Subcutaneous abdominal adipose tissue (tissue), 5 donors: ENCODE measurements around the gene ABCG1.

Experiments used
- H3K27ac ChIP-seq: one replicate; pipeline ENCODE4 v1.7.0; 2013; ENCODE audit warnings: low read depth, mild to moderate bottlenecking, inconsistent platforms, low read length, moderate library complexity
- H3K27me3 ChIP-seq, 5 donors: one replicate each; pipeline ENCODE4 v1.7.0; 2013; ENCODE audit warnings: low read length in 5 of 5, inconsistent platforms in 1 of 5; ENCODE audit not compliant: control insufficient read depth in 5 of 5, insufficient read depth in 4 of 5
- H3K36me3 ChIP-seq, 5 donors: one replicate each; pipeline ENCODE4 v1.7.0; 2013; ENCODE audit warnings: low read length in 5 of 5; ENCODE audit not compliant: control insufficient read depth in 5 of 5, insufficient read depth in 5 of 5
- H3K4me1 ChIP-seq, 5 donors: one replicate each; pipeline ENCODE4 v1.7.0; 2013; ENCODE audit warnings: low read length in 5 of 5, mild to moderate bottlenecking in 3 of 5, moderate library complexity in 1 of 5; ENCODE audit not compliant: control insufficient read depth in 5 of 5, insufficient read depth in 5 of 5
- H3K4me3 ChIP-seq, 5 donors: one replicate each; pipeline ENCODE4 v1.7.0; 2013; ENCODE audit warnings: low read length in 5 of 5, low read depth in 1 of 5
- H3K9ac ChIP-seq, 5 donors: one replicate each; pipeline ENCODE4 v1.7.0; 2013; ENCODE audit warnings: low read length in 5 of 5, mild to moderate bottlenecking in 4 of 5, moderate library complexity in 3 of 5
- H3K9me3 ChIP-seq, 5 donors: one replicate each; pipeline ENCODE4 v1.7.0; 2013; ENCODE audit warnings: low read length in 5 of 5; ENCODE audit not compliant: control insufficient read depth in 5 of 5
- donor health status: healthy.
- donor health status: healthy.
- donor health status: healthy.
- donor health status: healthy.
- donor health status: healthy.

Gene ABCG1

DNA sequence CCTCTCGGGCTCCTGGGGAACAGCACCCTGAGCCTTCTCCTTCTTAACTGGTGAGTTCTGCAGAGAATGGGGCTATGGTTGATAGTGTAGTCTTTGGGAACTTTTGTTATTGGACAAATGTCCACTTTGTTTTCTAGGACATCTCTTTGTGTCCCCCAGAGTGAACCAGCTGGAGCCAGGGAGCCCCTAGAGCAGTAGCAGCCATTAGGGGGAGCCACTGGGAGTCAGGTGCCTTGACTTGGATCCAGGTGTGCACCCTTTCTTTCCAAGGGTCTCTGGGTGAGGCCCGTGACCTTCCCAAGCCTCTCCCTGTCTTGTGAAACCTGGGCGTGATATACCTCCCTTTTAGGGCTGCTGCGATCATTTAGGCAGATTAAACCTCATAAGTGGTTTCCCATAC lies 36.9 kb downstream of the ABCG1 start:
- no peak overlapping the region for H3K27ac ChIP-seq
- H3K9me3 ChIP-seq: no peaks in the 10 kb centered on the region
- H3K36me3 ChIP-seq: peaks cover 0 to 4% (median 0%) of the 10 kb centered on the region in 5 donors
- peaks cover 0 to 11% (median 5%) of the 10 kb centered on the region in 5 donors for H3K27me3 ChIP-seq
- H3K9ac ChIP-seq: no peak overlapping the region
- H3K4me1 ChIP-seq: peaks cover 9 to 45% (median 23%) of the 10 kb centered on the region in 5 donors
- no peak overlapping the region for H3K4me3 ChIP-seq

DNA sequence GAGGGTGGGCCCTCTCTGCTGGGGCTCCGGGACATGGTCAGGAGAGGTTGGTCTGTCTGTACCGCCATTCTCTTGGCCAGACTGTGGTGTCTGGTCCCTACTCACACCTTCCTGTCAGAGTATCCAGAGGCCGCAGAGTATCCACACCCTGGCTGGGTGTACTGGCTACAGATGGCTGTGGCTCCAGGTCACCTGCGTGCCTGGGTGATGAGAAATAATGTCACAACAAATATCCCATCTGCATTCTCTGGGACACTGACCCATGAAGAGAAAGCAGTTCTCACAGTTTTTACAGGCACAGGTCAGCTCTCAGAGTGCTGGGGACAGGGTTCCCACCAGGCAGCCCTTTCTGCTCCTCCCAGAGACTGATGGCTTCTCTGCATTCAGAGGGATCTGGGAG lies 37.4 kb downstream of the ABCG1 start:
- Histone ChIP-seq H3K27me3 (peaks cover 0 to 11% (median 5%) of the 10 kb centered on the region in 5 donors), H3K4me1 (peaks cover 9 to 48% (median 25%) of the 10 kb centered on the region in 5 donors), H3K27ac (no peak overlapping the region), H3K9me3 (no peaks in the 10 kb centered on the region), H3K9ac (no peak overlapping the region), H3K4me3 (no peak overlapping the region), H3K36me3 (peaks cover 0 to 4% (median 0%) of the 10 kb centered on the region in 5 donors)

DNA sequence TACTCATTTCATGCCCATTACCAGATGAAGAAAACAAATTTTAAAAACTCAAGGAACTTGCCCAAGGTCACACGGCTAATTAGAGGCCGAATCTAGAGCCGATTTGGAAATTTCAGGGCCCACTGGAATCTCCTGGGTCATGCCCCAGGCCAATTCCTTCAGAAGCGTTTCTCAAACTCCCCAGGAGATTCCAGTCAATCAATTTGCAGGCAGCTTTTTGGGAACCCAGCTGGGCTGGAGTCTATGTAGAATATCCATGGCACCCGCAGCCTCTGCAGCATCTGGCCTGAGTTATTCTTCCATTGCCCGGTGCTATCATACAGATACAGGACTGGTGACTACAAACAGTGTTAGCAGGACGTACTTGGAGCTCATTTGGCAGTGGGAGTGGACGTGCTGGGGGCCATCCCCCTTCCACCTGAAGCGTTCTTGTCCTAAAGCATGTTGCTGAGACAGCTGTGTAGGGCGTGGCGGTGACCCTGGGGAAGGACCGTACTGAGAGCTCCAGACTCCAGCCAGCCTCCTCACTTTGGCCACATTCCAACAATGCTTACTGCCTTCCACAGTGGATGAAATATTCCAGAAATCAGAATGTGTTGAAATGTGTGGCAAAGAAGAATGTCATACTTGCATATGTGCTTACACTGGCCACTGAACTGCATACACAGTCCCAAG lies 38.3 kb downstream of the ABCG1 start:
- Histone ChIP-seq H3K27ac (no peak overlapping the region), H3K9ac (no peak overlapping the region), H3K4me1 (peaks cover 9 to 57% (median 34%) of the 10 kb centered on the region in 5 donors), H3K36me3 (peaks cover 0 to 4% (median 0%) of the 10 kb centered on the region in 5 donors), H3K9me3 (no peaks in the 10 kb centered on the region), H3K4me3 (no peak overlapping the region), H3K27me3 (peaks cover 0 to 11% (median 5%) of the 10 kb centered on the region in 5 donors)

DNA sequence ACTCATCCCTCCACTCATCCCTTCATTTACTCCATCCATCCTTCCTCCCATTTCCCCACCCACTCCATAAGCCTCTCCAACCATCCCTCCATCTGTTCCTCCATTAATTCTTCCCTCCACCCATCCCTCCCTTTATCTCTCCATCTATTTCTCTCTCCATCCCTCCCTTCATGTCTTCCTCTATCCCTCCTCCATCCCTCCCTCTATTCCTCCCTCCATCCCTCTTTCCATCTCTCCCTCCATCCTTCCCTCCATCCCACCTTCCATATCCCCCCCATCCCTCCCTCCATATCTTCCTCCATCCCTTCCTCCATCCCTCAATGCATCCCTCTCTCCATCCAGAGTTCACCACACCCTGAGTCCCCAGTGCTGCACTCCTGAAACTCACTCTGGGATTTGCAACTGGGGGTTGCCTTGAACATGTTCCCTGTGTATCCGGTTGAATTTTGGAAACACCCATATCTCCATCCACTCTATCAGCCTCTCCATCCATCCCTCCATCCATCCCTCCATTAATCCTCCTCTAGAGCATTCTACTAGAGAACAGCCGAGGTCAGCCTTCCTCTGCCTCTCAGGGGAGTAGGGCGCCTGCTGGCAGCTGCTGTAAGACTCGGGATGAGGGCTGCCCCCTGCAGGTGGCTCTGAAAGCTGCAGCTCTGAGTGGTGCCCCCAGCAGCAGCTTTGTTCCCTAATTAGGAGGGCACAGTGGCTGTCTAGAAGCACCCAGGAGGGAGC lies 39.4 kb downstream of the ABCG1 start:
- Histone ChIP-seq H3K9me3 (no peaks in the 10 kb centered on the region), H3K36me3 (peaks cover 0 to 4% (median 0%) of the 10 kb centered on the region in 5 donors), H3K4me1 (peaks cover 6 to 65% (median 40%) of the 10 kb centered on the region in 5 donors), H3K27ac (no peak overlapping the region), H3K27me3 (peaks cover 0 to 13% (median 3%) of the 10 kb centered on the region in 5 donors), H3K9ac (no peak overlapping the region), H3K4me3 (no peak overlapping the region)

DNA sequence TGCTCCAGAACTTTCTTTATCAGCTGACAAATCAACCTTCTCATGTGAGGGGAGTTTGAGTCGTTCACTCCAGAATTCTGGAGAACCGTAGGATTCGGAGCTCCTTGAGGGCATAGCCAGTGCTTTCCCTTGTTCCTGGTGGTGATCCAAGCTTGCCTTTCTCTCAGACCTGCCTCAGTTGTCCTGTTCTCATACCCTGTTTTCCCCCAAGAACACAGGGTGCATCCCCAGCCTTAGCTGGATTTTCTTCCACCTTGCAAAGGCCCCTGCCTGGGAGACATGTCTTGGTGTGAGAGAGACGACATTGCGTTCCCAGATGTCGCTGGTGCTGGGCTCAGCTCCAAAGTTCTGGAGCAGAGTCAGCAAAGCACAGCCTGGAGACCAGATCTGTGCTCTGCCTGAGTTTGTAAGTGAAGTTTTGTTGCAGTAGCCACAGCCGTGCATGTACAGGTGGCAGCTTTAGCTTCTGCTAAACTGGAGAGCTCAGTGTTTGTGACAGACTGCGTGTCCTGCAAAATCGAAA lies 40.0 kb downstream of the ABCG1 start:
- peaks cover 6 to 68% (median 46%) of the 10 kb centered on the region in 5 donors for H3K4me1 ChIP-seq
- no peak overlapping the region for H3K4me3 ChIP-seq
- H3K36me3 ChIP-seq: peaks cover 0 to 4% (median 0%) of the 10 kb centered on the region in 5 donors
- peaks cover 0 to 16% (median 3%) of the 10 kb centered on the region in 5 donors for H3K27me3 ChIP-seq
- no peak overlapping the region for H3K9ac ChIP-seq
- H3K27ac ChIP-seq: no peak overlapping the region
- no peaks in the 10 kb centered on the region for H3K9me3 ChIP-seq

DNA sequence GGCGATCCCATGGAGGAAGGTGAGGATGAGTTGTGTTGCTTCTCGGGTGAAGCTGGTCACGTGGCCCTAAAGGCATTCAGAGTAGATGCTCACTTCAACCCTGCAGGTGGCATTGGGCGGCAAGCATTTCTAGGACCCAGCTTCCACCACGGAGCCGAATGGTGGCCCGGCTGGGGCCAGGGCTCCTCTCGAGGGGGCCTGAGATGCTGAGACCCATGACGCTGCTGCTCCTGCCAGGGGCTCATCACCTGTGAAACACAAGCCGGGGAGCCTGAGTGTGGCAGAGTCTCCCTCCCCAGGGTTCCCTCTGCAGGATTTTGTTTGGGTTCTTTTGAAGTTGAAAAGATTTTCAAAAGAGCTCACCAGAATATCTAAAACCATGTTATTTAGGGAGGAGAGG lies 41.2 kb downstream of the ABCG1 start:
- Histone ChIP-seq H3K4me1 (peaks cover 8 to 67% (median 46%) of the 10 kb centered on the region in 5 donors), H3K9ac (no peak overlapping the region), H3K27ac (no peak overlapping the region), H3K9me3 (no peaks in the 10 kb centered on the region), H3K4me3 (no peak overlapping the region), H3K36me3 (peaks cover 0 to 3% (median 0%) of the 10 kb centered on the region in 5 donors), H3K27me3 (peaks cover 0 to 16% (median 3%) of the 10 kb centered on the region in 5 donors)

DNA sequence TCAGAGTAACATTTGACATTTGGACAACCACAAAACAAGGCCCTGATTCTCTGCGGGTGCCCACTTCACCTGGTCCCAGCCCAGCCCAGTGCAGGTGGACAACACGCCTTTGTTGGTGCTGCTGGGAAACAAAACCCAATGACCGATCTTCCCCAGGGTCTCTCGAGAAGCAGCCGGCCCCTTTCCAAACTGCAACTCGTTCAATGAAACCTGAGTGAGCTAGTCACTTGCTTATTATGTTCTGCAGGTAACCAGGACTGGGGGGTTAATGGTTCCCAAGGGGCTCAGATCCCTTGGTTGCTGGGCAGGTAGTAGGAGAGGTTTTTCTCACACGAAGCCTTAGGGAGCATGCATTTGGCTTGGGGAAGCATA lies 42.9 kb downstream of the ABCG1 start:
- Histone ChIP-seq H3K27ac (peak overlapping the region; percentile 81), H3K9ac (no peak overlapping the region), H3K9me3 (no peaks in the 10 kb centered on the region), H3K27me3 (peaks cover 0 to 13% (median 3%) of the 10 kb centered on the region in 5 donors), H3K36me3 (no peaks in the 10 kb centered on the region), H3K4me3 (no peak overlapping the region), H3K4me1 (peaks cover 8 to 67% (median 46%) of the 10 kb centered on the region in 5 donors)

DNA sequence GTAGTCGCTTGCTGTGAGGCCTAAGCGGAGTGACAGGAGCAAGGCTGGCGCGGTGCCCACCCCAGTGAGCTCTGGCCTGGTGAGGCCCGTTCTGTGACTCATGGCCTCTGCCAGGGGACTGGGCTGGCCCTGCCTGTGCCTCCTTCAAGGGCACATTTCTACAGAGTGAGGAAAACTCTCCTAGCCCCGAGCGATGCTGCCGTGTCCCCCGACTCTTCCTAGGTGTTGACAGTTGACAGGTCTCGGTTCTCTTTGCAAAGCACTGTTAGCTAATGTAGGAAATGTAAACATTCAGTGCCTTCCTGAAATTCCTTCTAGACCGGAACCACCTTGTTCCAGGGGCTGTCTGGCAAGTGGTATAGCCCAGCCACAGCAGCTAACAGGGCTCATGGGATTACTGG lies 43.9 kb downstream of the ABCG1 start:
- Histone ChIP-seq H3K27me3 (peaks cover 0 to 13% (median 3%) of the 10 kb centered on the region in 5 donors), H3K36me3 (no peaks in the 10 kb centered on the region), H3K4me1 (peaks cover 8 to 63% (median 40%) of the 10 kb centered on the region in 5 donors), H3K27ac (peak overlapping the region; percentile 81), H3K9ac (peak overlapping the region in 1 of 5 donors; percentile 63), H3K4me3 (peak overlapping the region in 1 of 5 donors; percentile 11), H3K9me3 (no peaks in the 10 kb centered on the region)

DNA sequence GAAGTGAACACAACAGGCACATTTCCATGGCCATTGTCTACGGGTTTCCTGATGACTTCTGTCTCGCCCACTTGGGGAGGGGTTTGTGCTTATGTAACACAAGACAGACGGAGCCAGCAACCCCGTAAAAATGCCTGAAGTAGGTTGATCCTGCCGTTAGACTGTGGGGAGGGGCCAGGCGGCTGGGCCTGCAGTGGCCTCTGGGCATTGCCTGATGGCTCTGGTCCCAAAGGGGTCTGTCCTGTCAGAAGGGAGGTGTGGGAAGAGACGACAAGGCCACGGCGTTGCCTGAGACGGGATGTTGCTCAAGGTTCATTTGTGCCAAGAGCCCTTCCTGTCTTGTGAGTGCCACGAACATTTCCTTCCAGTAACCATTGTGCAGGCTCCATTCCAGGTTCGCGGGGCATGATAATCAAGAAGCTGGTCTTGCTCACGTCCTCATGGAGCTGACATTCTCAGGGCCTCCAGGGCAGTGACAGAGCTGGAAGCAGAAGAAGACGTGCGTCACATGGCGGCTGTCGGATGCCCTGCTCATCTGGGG lies 44.7 kb downstream of the ABCG1 start:
- H3K9me3 ChIP-seq: no peaks in the 10 kb centered on the region
- peaks cover 0 to 13% (median 3%) of the 10 kb centered on the region in 5 donors for H3K27me3 ChIP-seq
- H3K36me3 ChIP-seq: no peaks in the 10 kb centered on the region
- H3K4me3 ChIP-seq: peak overlapping the region in 1 of 5 donors; percentile 7
- H3K27ac ChIP-seq: peak overlapping the region; percentile 81
- H3K4me1 ChIP-seq: peaks cover 10 to 68% (median 45%) of the 10 kb centered on the region in 5 donors
- peak overlapping the region in 1 of 5 donors; percentile 63 for H3K9ac ChIP-seq
